IMR-90 (cell line): ENCODE data around the gene EPB41L2. TPM values are rescaled to one million over a fixed set of nuclear protein-coding genes. Genes with fewer than 3 reads are reported as not detected.

ENCODE experiments used
- ATAC-seq: fragments of 200-7000 bp; cut with Tn5 transposase; 2 replicates; pipeline ENCODE4 v1.9.1; 2020; ENCODE audit warnings: low read depth, mild to moderate bottlenecking, moderate library complexity
- BruUV-seq: library from RNA; stranded (reverse); fragments of 400-500 nt; replicated peaks from 2 replicates; lab custom pipeline; 2021; lab: Mats Ljungman, UMichigan
- CTCF ChIA-PET: fragments of 300-600 bp; formaldehyde crosslinking; extraction: SDS; loops from one replicate; lab custom pipeline; 2021; ENCODE audit warnings: antibody characterized with exemption; lab: Yijun Ruan, JAX
- POLR2A ChIA-PET: fragments of 300-600 bp; sonication (Branson Sonifier 250); formaldehyde crosslinking; loops from one replicate; lab custom pipeline; 2022; ENCODE audit warnings: antibody characterized with exemption; ENCODE audit not compliant: unreplicated experiment; lab: Charles Lee
- DNase-seq: peaks from one replicate; pipeline ENCODE4 v3.0.0; 2013
- H2AFZ ChIP-seq: replicated peaks from 2 replicates; pipeline ENCODE3; 2013; ENCODE audit warnings: low read length, mild to moderate bottlenecking; ENCODE audit not compliant: poor library complexity
- H2AK5ac ChIP-seq: 2 replicates; pipeline ENCODE4 v1.6.1; 2013; ENCODE audit warnings: low read depth, low read length, inconsistent platforms
- H2AK9ac ChIP-seq: replicated peaks from 2 replicates; pipeline ENCODE3; 2013; ENCODE audit warnings: mild to moderate bottlenecking, low read depth, low read length, moderate library complexity; ENCODE audit not compliant: poor library complexity
- H2BK120ac ChIP-seq: 2 replicates; pipeline ENCODE4 v1.6.1; 2013; ENCODE audit warnings: low read depth, low read length, inconsistent platforms
- H2BK15ac ChIP-seq: 3 replicates; pipeline ENCODE4 v1.6.1; 2013; ENCODE audit warnings: low read depth, low read length, inconsistent platforms
- H2BK20ac ChIP-seq: 2 replicates; pipeline ENCODE4 v1.6.1; 2013; ENCODE audit warnings: low read depth, mild to moderate bottlenecking, inconsistent platforms, low read length, moderate library complexity
- H2BK5ac ChIP-seq: 2 replicates; pipeline ENCODE4 v1.6.1; 2013; ENCODE audit warnings: mild to moderate bottlenecking, low read depth, low read length, inconsistent platforms; ENCODE audit not compliant: poor library complexity, severe bottlenecking
- H3K14ac ChIP-seq: replicated peaks from 2 replicates; pipeline ENCODE4 v1.6.1; 2013; ENCODE audit warnings: low read depth, low read length, inconsistent platforms
- H3K18ac ChIP-seq: 2 replicates; pipeline ENCODE4 v1.6.1; 2013; ENCODE audit warnings: low read depth, low read length, control low read depth
- H3K23ac ChIP-seq: 2 replicates; pipeline ENCODE4 v1.6.1; 2013; ENCODE audit warnings: low read depth, low read length, inconsistent platforms
- H3K27ac ChIP-seq: 2 replicates; pipeline ENCODE4 v1.5.1; 2013; ENCODE audit warnings: mild to moderate bottlenecking, control low read depth, low read length; ENCODE audit not compliant: insufficient read depth
- H3K27me3 ChIP-seq: 2 replicates; pipeline ENCODE4 v1.6.1; 2013; ENCODE audit warnings: low read length; ENCODE audit not compliant: control insufficient read depth, insufficient read depth
- H3K36me3 ChIP-seq: 2 replicates; pipeline ENCODE4 v1.6.1; 2013; ENCODE audit warnings: low read length, mixed read lengths; ENCODE audit not compliant: control insufficient read depth, insufficient read depth
- H3K4ac ChIP-seq: 2 replicates; pipeline ENCODE4 v1.6.1; 2013; ENCODE audit warnings: low read depth, low read length, inconsistent platforms
- H3K4me1 ChIP-seq: 2 replicates; pipeline ENCODE4 v1.6.1; 2013; ENCODE audit warnings: low read length, mixed read lengths; ENCODE audit not compliant: control insufficient read depth, insufficient read depth
- H3K4me2 ChIP-seq: 2 replicates; pipeline ENCODE4 v1.6.1; 2013; ENCODE audit warnings: low read depth, mild to moderate bottlenecking, control low read depth, low read length, moderate library complexity
- H3K4me3 ChIP-seq: 2 replicates; pipeline ENCODE4 v1.5.1; 2013; ENCODE audit warnings: low read depth, mild to moderate bottlenecking, control low read depth, low read length, moderate library complexity; ENCODE audit not compliant: insufficient read depth
- H3K56ac ChIP-seq: 2 replicates; pipeline ENCODE4 v1.6.1; 2013; ENCODE audit warnings: low read length, inconsistent platforms; ENCODE audit not compliant: insufficient read depth; ENCODE audit errors: extremely low read depth
- H3K79me1 ChIP-seq, 2 experiments: 2 replicates each; pipeline ENCODE4 v1.6.1; 2013; ENCODE audit warnings: low read length in 2 of 2, inconsistent platforms in 1 of 2, low read depth in 1 of 2
- H3K9ac ChIP-seq: 2 replicates; pipeline ENCODE4 v1.6.1; 2013; ENCODE audit warnings: low read depth, low read length, control low read depth
- H3K9me1 ChIP-seq: 2 replicates; pipeline ENCODE4 v1.6.1; 2013; ENCODE audit warnings: low read length, inconsistent platforms; ENCODE audit not compliant: insufficient read depth
- H3K9me3 ChIP-seq: 2 replicates; pipeline ENCODE4 v1.6.1; 2013; ENCODE audit warnings: low read length; ENCODE audit not compliant: control insufficient read depth, insufficient read depth
- H4K20me1 ChIP-seq: 2 replicates; pipeline ENCODE4 v1.6.1; 2013; ENCODE audit warnings: low read length, inconsistent platforms; ENCODE audit not compliant: insufficient read depth
- H4K5ac ChIP-seq: 2 replicates; pipeline ENCODE4 v1.6.1; 2013; ENCODE audit warnings: mild to moderate bottlenecking, low read depth, low read length, control low read depth
- H4K8ac ChIP-seq, 2 experiments: 2 replicates each; pipeline ENCODE4 v1.6.1; 2013; ENCODE audit warnings: low read depth in 2 of 2, low read length in 2 of 2, control low read depth in 1 of 2, inconsistent platforms in 1 of 2
- H4K91ac ChIP-seq: 2 replicates; pipeline ENCODE4 v1.6.1; 2013; ENCODE audit warnings: low read depth, low read length, inconsistent platforms; ENCODE audit not compliant: insufficient read depth
- BHLHE40 ChIP-seq: fragments of 150-350 bp; IDR thresholded peaks from 2 replicates; pipeline ENCODE4 v1.6.1; 2016; ENCODE audit warnings: mild to moderate bottlenecking, low read depth, low read length
- CEBPB ChIP-seq: IDR thresholded peaks from 2 replicates; pipeline ENCODE4 v1.6.1; 2012; ENCODE audit warnings: low read depth, low read length, improper control_type of control experiment
- CHD1 ChIP-seq: IDR thresholded peaks from 2 replicates; pipeline ENCODE4 v1.6.1; 2012; ENCODE audit warnings: low read depth, low read length, improper control_type of control experiment
- CTCF ChIP-seq: conservative IDR thresholded peaks from 2 replicates; pipeline ENCODE4 v1.5.1; 2012; ENCODE audit warnings: mild to moderate bottlenecking, low read depth, low read length, improper control_type of control experiment
- ELK1 ChIP-seq: fragments of 150-350 bp; IDR thresholded peaks from 2 replicates; pipeline ENCODE4 v1.6.1; 2016; ENCODE audit warnings: low read depth, mild to moderate bottlenecking, low read length, moderate library complexity, borderline replicate concordance
- FOS ChIP-seq: fragments of 150-350 bp; IDR thresholded peaks from 2 replicates; pipeline ENCODE4 v1.6.1; 2016; ENCODE audit warnings: low read depth, low read length
- MAFK ChIP-seq: IDR thresholded peaks from 2 replicates; pipeline ENCODE4 v1.6.1; 2012; ENCODE audit warnings: low read depth, low read length, improper control_type of control experiment
- MAZ ChIP-seq: IDR thresholded peaks from 2 replicates; pipeline ENCODE4 v1.6.1; 2012; ENCODE audit warnings: low read depth, mild to moderate bottlenecking, low read length, improper control_type of control experiment, moderate library complexity, borderline replicate concordance
- MXI1 ChIP-seq: IDR thresholded peaks from 2 replicates; pipeline ENCODE4 v1.6.1; 2012; ENCODE audit warnings: low read depth, mild to moderate bottlenecking, low read length, moderate library complexity, borderline replicate concordance
- NFE2L2 ChIP-seq: fragments of 150-350 bp; IDR thresholded peaks from 2 replicates; pipeline ENCODE4 v1.6.1; 2016; ENCODE audit warnings: low read depth, mild to moderate bottlenecking, low read length
- POLR2A ChIP-seq: IDR thresholded peaks from 2 replicates; pipeline ENCODE4 v1.6.1; 2012; ENCODE audit warnings: mild to moderate bottlenecking, low read depth, low read length
- RAD21 ChIP-seq: IDR thresholded peaks from 2 replicates; pipeline ENCODE4 v1.6.1; 2012; ENCODE audit warnings: low read length, improper control_type of control experiment
- RCOR1 ChIP-seq: IDR thresholded peaks from 2 replicates; pipeline ENCODE4 v1.6.1; 2012; ENCODE audit warnings: mild to moderate bottlenecking, low read length, improper control_type of control experiment; ENCODE audit not compliant: insufficient replicate concordance
- RFX5 ChIP-seq: IDR thresholded peaks from 2 replicates; pipeline ENCODE4 v1.8.0; 2012; ENCODE audit warnings: low read depth, mild to moderate bottlenecking, low read length, moderate library complexity
- SMC3 ChIP-seq: fragments of 150-350 bp; IDR thresholded peaks from 2 replicates; pipeline ENCODE4 v1.6.1; 2016; ENCODE audit warnings: low read depth, mild to moderate bottlenecking, antibody characterized with exemption, low read length, moderate library complexity
- USF2 ChIP-seq: fragments of 150-350 bp; IDR thresholded peaks from 2 replicates; pipeline ENCODE4 v1.6.1; 2017; ENCODE audit warnings: mild to moderate bottlenecking, antibody characterized with exemption, low read length, low read depth
- WGBS, 2 experiments: methylation state at CpG; one replicate each; pipeline versions ENCODE4 v1.1.5 to v1.1.7; 2013; ENCODE audit warnings: missing lambda C conversion rate in 2 of 2; ENCODE audit not compliant: insufficient read length in 1 of 2; ENCODE audit errors: extremely low coverage in 2 of 2; 5-methylcytosine and 5-hydroxymethylcytosine counted together
- dilution Hi-C: fragments of 300-500 bp; cut with HindIII; formaldehyde crosslinking; loops from one replicate; pipeline ENCODE4 v1.14.3; 2018; ENCODE audit warnings: low sequenced_read_pairs; ENCODE audit not compliant: unreplicated experiment
- in situ Hi-C: fragments of 300-500 bp; cut with MboI; formaldehyde crosslinking; loops from 3 replicates; pipeline ENCODE4 v1.14.3; 2019; ENCODE audit warnings: low sequenced_read_pairs, inconsistent platforms, mixed read lengths
- intact Hi-C: fragments of 100-400 bp; cut with micrococcal nuclease; formaldehyde crosslinking; loops from 2 replicates; pipeline ENCODE4 v1.10.0; 2022
- polyA plus RNA-seq, 3 experiments: library from polyadenylated mRNA; depleted of rRNA; stranded (reverse); fragments of >200 nt; gene quantifications; 2 replicates each; pipeline ENCODE4 v1.2.3, GENCODE V29; 2012; ENCODE audit warnings: low replicate concordance in 1 of 3
- total RNA-seq: library from RNA; depleted of rRNA; stranded (reverse); fragments of >200 nt; gene quantifications from 2 replicates; pipeline ENCODE4 v1.2.3, GENCODE V29; 2012

EPB41L2 gene
- total and polyA plus RNA-seq, 2 of the 4 experiments (the other 2 are of a cell fraction), result 85.7 to 99.8 TPM

- H3K36me3 ChIP-seq, result peaks cover 1% of the 10 kb centered on the region; the same call in 1 of the 2 replicates
- peaks cover 33 to 61% of the 10 kb centered on the region in 2 experiments for H3K79me1 ChIP-seq
- H3K4me1 ChIP-seq, result peaks cover 5% of the 10 kb centered on the region
- H3K9me1 ChIP-seq, result peaks cover 11% of the 10 kb centered on the region
- peak overlapping the region; percentile 23 for H2AK9ac ChIP-seq
- ATAC-seq, result no peak
- TF ChIP-seq CHD1 (no peak), USF2 (no peak), RAD21 (no peak), NFE2L2 (no peak), POLR2A (no peak), BHLHE40 (no peak), MAZ (no peak), RFX5 (no peak), MAFK (no peak), CTCF (no peak), FOS (no peak), SMC3 (no peak), MXI1 (no peak), RCOR1 (no peak), ELK1 (no peak), CEBPB (no peak)
- no peak overlapping the region for H2BK15ac ChIP-seq
- no CpG with 5 or more reads among the region's 1 CpG for WGBS, 2 experiments
- H3K23ac ChIP-seq, result no peak overlapping the region
- in situ Hi-C loops (no loop called here), intact Hi-C loops (no loop called here), dilution Hi-C loops (no loop called here)
- no peak overlapping the region for H3K4me3 ChIP-seq
- H3K27me3 ChIP-seq, result no peaks in the 10 kb centered on the region
- H2BK120ac ChIP-seq, result no peak overlapping the region; the same call in 1 of the 2 replicates
- no peak overlapping the region for H3K4me2 ChIP-seq
- H3K9me3 ChIP-seq, result no peaks in the 10 kb centered on the region
- H4K5ac ChIP-seq, result no peak overlapping the region
- no peak overlapping the region for H2BK5ac ChIP-seq
- H3K18ac ChIP-seq, result no peak overlapping the region; the same call in 1 of the 2 replicates
- POLR2A ChIA-PET, result no interaction called here
- DNase-seq, result no peak
- no peak overlapping the region; the same call in 1 of the 2 replicates for H3K14ac ChIP-seq
- BruUV-seq, result no TSS peak
- no peak overlapping the region for H4K91ac ChIP-seq
- H2AK5ac ChIP-seq, result no peak overlapping the region
- H2AFZ ChIP-seq, result no peak overlapping the region
- CTCF ChIA-PET, result no interaction called here
- peaks cover 3% of the 10 kb centered on the region; the same call in 1 of the 2 replicates for H4K20me1 ChIP-seq
- no peak overlapping the region for H3K56ac ChIP-seq
- H2BK20ac ChIP-seq, result no peak overlapping the region
- no peak overlapping the region for H4K8ac ChIP-seq
- no peak overlapping the region for H3K27ac ChIP-seq
- no peak overlapping the region for H3K9ac ChIP-seq
- H3K4ac ChIP-seq, result no peak overlapping the region
Measured at GRCh38 chr6:130923350-130923749, 139.7 kb downstream of the EPB41L2 start.
